Fibroblast of the conjunctiva (primary cell): ENCODE measurements around the gene JMJD8.

Experiments
- DNase-seq: peaks from one replicate; pipeline ENCODE4 v3.0.0-alpha.2; 2010; ENCODE audit warnings: low read depth

The JMJD8 gene

GRCh38 chr16:641326-642188 is 42.6 kb downstream of the JMJD8 start, which contains the start of gene MCRIP2:
MCRIP2 (plus strand) TSS chr16:641828; CDS start chr16:641992, 164 bp downstream.
- DNase-seq: peak; percentile 52

GRCh38 chr16:640614-641013 is 43.5 kb downstream of the JMJD8 start:
- DNase-seq: no peak

- no peak for DNase-seq
Measured at GRCh38 chr16:638836-639235, 45.3 kb downstream of the JMJD8 start.

GRCh38 chr16:638034-638543 is 46.0 kb downstream of the JMJD8 start:
- DNase-seq: no peak

- peak; percentile 85 for DNase-seq
Measured at GRCh38 chr16:637081-638018, 46.8 kb downstream of the JMJD8 start.

GRCh38 chr16:636206-637080 is 47.7 kb downstream of the JMJD8 start, which contains the start of gene METTL26:
METTL26 (minus strand) TSS chr16:636305; CDS start chr16:636290, 15 bp downstream.
- peak; percentile 91 for DNase-seq

GRCh38 chr16:635573-636205 is 48.4 kb downstream of the JMJD8 start:
- DNase-seq: no peak

GRCh38 chr16:634996-635395 is 49.1 kb downstream of the JMJD8 start:
- no peak for DNase-seq

GRCh38 chr16:634051-634670 is 50.0 kb downstream of the JMJD8 start:
- DNase-seq: no peak

GRCh38 chr16:633336-634050 is 50.6 kb downstream of the JMJD8 start:
- no peak for DNase-seq

- DNase-seq: no peak
Measured at GRCh38 chr16:632486-633335, 51.4 kb downstream of the JMJD8 start.

GRCh38 chr16:631808-632358 is 52.3 kb downstream of the JMJD8 start:
- no peak for DNase-seq
